Retina (tissue), 1 donor: ENCODE data around the gene GRIK4.

Source experiments
- DNase-seq: peaks from one replicate; pipeline ENCODE4 v3.0.0-alpha.2; 2016

Gene GRIK4

GRCh38 chr11:120688163-120688562 lies 176.6 kb downstream of the GRIK4 start:
- DNase-seq: no peak

- no peak for DNase-seq
Observed at GRCh38 chr11:120689596-120690275, 178.2 kb downstream of the GRIK4 start.

- DNase-seq: no peak
Observed at GRCh38 chr11:120690406-120690805, 178.9 kb downstream of the GRIK4 start.

GRCh38 chr11:120694726-120695125 lies 183.2 kb downstream of the GRIK4 start:
- no peak for DNase-seq

- DNase-seq: no peak
Observed at GRCh38 chr11:120695426-120695825, 183.9 kb downstream of the GRIK4 start.

GRCh38 chr11:120695939-120696338 lies 184.4 kb downstream of the GRIK4 start:
- no peak for DNase-seq

- no peak for DNase-seq
Observed at GRCh38 chr11:120696597-120697218, 185.2 kb downstream of the GRIK4 start.

- no peak for DNase-seq
Observed at GRCh38 chr11:120698918-120699317, 187.4 kb downstream of the GRIK4 start.

GRCh38 chr11:120702656-120703055 lies 191.1 kb downstream of the GRIK4 start:
- no peak for DNase-seq

- DNase-seq: no peak
Observed at GRCh38 chr11:120703358-120704152, 192.0 kb downstream of the GRIK4 start.

- no peak for DNase-seq
Observed at GRCh38 chr11:120704256-120704750, 192.8 kb downstream of the GRIK4 start.

- no peak for DNase-seq
Observed at GRCh38 chr11:120706257-120706656, 194.7 kb downstream of the GRIK4 start.

- DNase-seq: no peak
Observed at GRCh38 chr11:120707098-120707497, 195.6 kb downstream of the GRIK4 start.

GRCh38 chr11:120707663-120708062 lies 196.1 kb downstream of the GRIK4 start:
- DNase-seq: no peak

- no peak for DNase-seq
Observed at GRCh38 chr11:120708511-120709183, 197.1 kb downstream of the GRIK4 start.

- DNase-seq: no peak
Observed at GRCh38 chr11:120709808-120710207, 198.3 kb downstream of the GRIK4 start.

- DNase-seq: peak; percentile 68
Observed at GRCh38 chr11:120710354-120711131, 199.0 kb downstream of the GRIK4 start.

- no peak for DNase-seq
Observed at GRCh38 chr11:120712014-120712413, 200.5 kb downstream of the GRIK4 start.

- no peak for DNase-seq
Observed at GRCh38 chr11:120712881-120713280, 201.3 kb downstream of the GRIK4 start.

- DNase-seq: no peak
Observed at GRCh38 chr11:120713296-120713695, 201.7 kb downstream of the GRIK4 start.

GRCh38 chr11:120714438-120714837 lies 202.9 kb downstream of the GRIK4 start:
- no peak for DNase-seq

GRCh38 chr11:120715239-120715638 lies 203.7 kb downstream of the GRIK4 start:
- no peak for DNase-seq
